ENCODE data around the gene ALDOC.
A peak's percentile ranks its signal among the peaks of the same experiment; 100 is the strongest.

ALDOC gene

DNA sequence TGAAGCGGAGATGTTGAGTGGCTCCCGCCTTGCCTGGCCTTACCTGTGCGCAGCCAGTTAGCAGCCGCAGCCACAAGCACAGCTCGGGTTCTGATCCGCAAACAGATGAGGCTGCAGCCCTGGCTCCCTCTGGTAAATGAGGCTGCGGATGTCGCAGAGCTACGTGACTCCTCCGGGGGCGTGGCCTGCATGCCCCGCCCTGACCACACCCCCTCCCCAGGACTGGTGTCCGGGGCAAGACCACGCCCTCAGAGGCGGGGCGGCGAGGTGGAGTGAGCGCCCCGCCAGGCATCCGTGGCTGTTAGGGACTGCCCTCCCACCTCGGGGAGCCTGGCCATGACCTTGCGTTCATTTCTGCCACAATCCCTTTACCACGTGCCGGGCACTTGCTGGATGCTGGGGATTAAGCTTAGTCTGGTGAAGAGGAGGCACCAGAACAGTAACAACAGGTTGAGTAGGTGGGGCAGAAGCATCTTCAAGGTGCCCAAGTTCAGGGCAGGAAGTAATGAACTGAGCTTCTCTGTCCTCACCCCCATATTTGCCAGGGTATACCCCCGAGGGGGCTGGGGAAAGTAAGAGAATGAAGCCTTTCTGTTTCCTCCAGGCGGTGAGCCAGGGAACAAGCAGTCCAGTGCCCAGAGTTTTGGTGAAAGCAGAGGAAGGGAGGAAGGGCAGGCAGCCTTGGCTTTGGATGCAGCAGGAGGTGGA is at the start of gene ALDOC:
Gene ALDOC (minus strand): TSS at position 138 of the 708 bp plus-strand sequence. CDS start 1,363 bp downstream, outside the sequence.
- H3K4me3 ChIP-seq (ENCODE audit: low read depth, low read length), result peak within 1 kb of the TSS; percentile 35

GRCh38 chr17:28624148-28624547 is 47.5 kb upstream of the ALDOC start:
- in situ Hi-C loops (cut with HindIII; ENCODE audit: low sequenced_read_pairs), result no loop called here
- no peak for TF ChIP-seq CTCF (IDR thresholded peaks at IDR 0.05; ENCODE audit: low read depth, low read length, missing control alignments)
- no peak overlapping the region for H3K4me3 ChIP-seq (ENCODE audit: low read depth, low read length)
- no peak for DNase-seq (ENCODE audit: low read depth)

More for the DNA sequence above, at the start of gene ALDOC:
- in situ Hi-C loops (cut with HindIII; ENCODE audit: low sequenced_read_pairs), result loop anchor here (5.0 kb wide), 1 partner anchor 40 kb away; no protein-coding TSS in a partner anchor
- no peak for TF ChIP-seq CTCF (IDR thresholded peaks at IDR 0.05; ENCODE audit: low read depth, low read length, missing control alignments)
- peak; percentile 55 for DNase-seq (ENCODE audit: low read depth)

DNA sequence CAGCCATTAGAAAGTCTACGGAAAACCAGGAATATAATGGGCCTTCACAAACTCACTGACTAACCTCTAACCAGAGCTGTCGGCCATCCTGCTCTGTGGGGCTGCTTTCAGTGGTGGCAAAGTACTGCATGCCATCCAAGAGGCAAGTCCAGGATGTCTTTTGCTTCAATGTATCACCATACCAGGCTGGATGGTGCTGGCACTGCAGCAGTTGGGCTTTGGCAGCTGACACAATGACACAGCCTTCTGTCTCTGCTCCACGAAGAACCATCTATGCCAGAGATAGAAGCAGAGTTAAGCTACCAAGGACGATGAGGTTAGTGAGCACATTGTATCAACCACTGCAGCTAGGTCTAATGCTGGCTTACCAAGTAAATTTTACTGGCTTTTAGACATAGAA is 47.0 kb upstream of the ALDOC start:
- TF ChIP-seq CTCF (IDR thresholded peaks at IDR 0.05; ENCODE audit: low read depth, low read length, missing control alignments), result no peak
- H3K4me3 ChIP-seq (ENCODE audit: low read depth, low read length), result no peak overlapping the region
- in situ Hi-C loops (cut with HindIII; ENCODE audit: low sequenced_read_pairs), result no loop called here
- DNase-seq (ENCODE audit: low read depth), result no peak

GRCh38 chr17:28622186-28622585 is 45.5 kb upstream of the ALDOC start:
- DNase-seq (ENCODE audit: low read depth), result no peak
- no peak for TF ChIP-seq CTCF (IDR thresholded peaks at IDR 0.05; ENCODE audit: low read depth, low read length, missing control alignments)
- in situ Hi-C loops (cut with HindIII; ENCODE audit: low sequenced_read_pairs), result no loop called here
- H3K4me3 ChIP-seq (ENCODE audit: low read depth, low read length), result no peak overlapping the region

DNA sequence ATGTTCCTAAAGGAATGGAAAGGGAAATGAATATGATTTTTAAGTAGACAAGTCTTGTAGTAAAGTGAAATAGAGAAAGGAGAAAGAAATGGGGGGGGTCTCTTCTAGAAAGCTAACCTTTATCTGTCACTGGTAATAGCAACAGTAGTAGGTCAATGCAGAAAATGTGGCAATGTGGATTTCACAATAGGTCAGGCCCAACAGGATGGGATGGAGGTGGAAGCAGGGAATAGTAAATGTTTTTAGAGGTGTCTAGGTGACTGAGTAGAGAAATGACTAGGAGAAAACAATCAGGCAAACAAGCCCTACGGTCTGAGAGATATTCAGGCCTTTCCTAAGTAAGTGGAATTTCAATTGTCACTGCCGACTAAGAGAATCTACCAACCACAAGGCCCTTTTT is 43.3 kb upstream of the ALDOC start:
- no peak for TF ChIP-seq CTCF (IDR thresholded peaks at IDR 0.05; ENCODE audit: low read depth, low read length, missing control alignments)
- no peak for DNase-seq (ENCODE audit: low read depth)
- H3K4me3 ChIP-seq (ENCODE audit: low read depth, low read length), result no peak overlapping the region
- in situ Hi-C loops (cut with HindIII; ENCODE audit: low sequenced_read_pairs), result no loop called here

GRCh38 chr17:28618464-28618863 is 41.8 kb upstream of the ALDOC start:
- H3K4me3 ChIP-seq (ENCODE audit: low read depth, low read length), result no peak overlapping the region
- TF ChIP-seq CTCF (IDR thresholded peaks at IDR 0.05; ENCODE audit: low read depth, low read length, missing control alignments), result no peak
- in situ Hi-C loops (cut with HindIII; ENCODE audit: low sequenced_read_pairs), result loop anchor here (5.0 kb wide), 1 partner anchor 41 kb away; the partner anchor contains the start of gene ALDOC
- DNase-seq (ENCODE audit: low read depth), result no peak
